HG03175 (cell line): ENCODE data around the gene CSRP1.
A peak's percentile ranks its signal among the peaks of the same experiment; 100 is the strongest.

ENCODE experiments used
- ATAC-seq: cut with Tn5 transposase; IDR thresholded peaks from one replicate; pipeline ENCODE4 v1.9.1; 2021; ENCODE audit warnings: mild to moderate bottlenecking, moderate library complexity; ENCODE audit not compliant: unreplicated experiment

The CSRP1 gene

DNA sequence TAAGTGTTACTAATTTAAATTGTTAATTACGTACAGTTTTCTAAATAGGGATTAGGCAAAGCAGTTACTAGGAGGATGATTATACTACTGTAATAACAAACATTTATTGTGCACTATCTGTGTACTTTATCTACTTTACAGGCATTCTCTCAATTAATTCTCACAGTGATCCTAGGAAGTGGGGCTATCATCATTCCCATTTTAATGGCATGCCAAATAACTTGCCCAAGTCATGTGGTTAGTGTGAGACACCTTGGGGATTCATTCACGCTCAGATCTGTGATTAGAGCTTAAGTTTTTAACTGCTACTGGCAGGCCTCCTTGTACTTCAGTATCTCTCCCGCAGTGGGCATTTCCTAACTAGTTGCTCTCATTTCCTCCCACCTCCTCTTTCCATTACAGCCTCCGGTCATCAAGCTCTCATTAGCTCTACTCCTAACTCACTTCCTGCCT lies 49.4 kb downstream of the CSRP1 start:
- no peak for ATAC-seq

DNA sequence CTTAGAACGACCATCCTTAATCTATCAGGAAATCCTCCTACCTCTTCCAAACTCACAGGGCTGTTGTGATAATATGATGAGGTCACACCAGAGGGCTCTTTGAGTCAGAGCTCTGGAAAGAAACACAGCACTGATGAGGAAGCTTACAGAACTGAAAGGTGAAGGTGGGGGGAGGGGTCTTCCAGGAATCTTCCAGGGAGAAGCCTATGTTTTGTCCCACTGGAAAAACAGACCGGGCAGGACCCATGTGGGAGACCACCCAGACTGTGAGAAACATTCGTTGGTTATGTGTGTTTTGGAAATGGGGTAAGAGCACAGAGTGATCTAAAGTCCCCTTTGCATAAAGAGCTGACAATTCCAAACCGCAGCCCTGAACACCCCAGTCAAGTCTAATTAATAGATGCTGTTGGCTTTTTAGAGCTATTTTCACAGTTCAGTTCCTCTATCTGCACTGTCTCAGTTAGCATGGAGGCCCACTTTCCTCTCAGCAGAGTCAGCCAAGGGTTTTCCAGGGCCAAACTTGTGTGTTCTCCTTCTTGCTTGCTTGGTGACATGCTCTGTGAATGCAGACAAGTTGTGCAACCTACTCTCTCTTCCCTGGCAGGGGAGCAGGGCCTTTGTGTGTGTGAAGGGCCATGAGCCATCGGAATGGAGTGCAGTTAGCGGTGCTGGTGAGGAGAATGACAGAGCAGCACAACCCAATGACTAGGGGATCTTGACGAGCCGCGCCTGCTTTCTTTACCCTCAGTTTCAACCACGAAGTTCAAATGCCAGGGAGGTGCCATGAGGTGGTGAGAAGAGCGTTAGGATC lies 50.2 kb downstream of the CSRP1 start:
- peak; percentile 51 for ATAC-seq

DNA sequence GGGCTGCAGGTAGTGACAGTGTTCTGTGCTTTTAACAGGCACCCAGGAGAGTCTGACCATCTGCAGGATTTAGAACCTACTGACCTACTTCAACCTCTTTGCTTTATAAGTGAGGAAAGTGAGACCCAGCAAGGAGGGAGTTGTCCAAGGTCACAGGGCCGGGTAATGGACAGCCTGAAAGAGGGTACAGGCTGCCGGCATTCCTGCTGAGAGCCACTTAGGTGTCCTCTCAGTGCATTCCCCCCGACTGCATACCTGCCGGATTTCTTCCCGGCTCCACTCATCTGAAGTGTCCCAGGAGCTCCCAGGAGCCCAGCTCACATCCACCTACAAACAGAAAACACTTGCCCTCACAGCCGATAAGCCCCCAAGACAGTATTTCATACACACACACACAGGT lies 51.8 kb downstream of the CSRP1 start:
- ATAC-seq, result no peak

DNA sequence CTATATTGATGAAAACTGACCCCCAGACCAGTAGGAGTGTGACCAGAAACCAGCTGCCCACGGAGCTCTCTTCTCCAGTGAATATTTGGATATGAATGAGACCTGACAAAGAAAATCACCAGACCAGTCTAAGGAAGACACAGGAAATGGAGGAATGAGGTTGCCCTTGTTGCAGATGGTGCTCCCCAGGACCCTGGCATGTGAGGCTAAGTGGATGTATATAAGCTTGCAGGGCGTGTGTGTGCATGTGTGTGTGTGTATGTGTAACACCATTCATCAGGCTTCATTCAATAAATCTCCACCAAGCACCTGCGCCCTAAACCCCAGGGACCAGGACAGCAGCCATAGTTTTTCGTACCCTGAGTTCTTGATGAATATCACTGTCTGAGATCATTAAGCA lies 52.3 kb downstream of the CSRP1 start:
- no peak for ATAC-seq

DNA sequence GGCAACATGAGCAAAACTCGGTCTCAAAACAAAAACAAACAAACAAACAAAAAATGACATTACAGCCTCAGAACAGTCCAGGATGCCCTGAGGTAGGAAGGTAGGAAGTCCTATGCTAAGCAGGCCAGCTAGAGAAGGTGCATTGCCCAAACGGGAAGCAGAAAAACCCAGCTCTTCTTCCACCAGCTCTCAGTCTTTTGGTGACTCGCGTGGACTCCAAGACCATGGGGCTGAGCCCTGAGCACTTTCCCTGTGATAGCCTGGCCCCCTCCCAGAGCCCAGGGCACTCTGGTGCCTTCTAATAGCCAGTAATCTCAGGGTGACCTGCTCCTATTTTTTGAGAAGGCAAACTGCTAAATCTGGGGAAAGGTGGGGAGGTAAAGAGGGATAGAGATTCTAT lies 54.1 kb downstream of the CSRP1 start:
- no peak for ATAC-seq

DNA sequence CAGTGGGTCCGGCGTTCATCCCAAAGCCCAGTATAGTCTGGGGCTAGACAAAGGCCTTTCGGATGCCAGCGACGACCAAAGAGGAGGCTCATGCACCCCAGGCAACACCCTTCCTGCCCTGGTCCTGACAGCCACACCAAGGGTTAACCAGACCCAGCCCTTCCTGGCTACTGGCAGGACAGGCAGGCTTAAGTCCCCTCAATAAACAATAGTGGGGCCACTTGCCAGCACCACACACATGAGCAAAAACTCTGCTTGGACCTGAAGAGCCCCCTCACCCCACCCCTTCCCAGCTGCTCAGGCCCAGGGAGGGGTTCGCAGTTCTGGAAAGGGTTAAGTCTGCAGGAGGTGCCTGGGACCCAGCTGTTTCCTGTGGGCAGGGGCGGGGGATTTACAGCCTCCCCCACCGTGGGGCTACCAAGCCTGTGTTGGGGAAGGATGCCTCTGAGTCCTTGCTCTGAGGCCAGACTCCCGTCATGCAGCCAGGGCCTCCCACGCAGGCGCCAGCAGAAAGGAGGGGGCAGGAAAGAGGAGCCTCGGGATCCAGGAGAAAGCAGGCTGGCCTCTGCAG lies 56.1 kb downstream of the CSRP1 start:
- ATAC-seq, result no peak

DNA sequence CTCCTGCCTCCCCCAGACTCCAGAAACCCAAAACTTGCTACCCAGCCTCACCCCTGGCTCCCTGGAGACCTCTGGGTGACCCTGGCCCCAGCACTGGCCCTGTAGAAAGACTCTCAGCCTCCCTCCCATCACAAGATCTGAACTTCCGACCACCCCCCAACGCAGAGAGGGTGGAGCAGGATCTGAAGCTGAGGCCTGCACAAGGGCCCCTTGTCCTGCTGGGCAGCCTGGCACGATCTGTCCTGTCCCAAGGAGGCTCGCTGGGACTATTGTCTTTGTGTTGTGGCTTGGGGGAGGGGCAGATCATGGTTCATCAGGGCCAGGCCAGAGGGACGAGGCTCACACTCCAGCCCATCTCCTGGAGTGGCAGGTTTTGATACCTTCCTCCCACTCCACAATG lies 57.9 kb downstream of the CSRP1 start:
- ATAC-seq, result no peak

DNA sequence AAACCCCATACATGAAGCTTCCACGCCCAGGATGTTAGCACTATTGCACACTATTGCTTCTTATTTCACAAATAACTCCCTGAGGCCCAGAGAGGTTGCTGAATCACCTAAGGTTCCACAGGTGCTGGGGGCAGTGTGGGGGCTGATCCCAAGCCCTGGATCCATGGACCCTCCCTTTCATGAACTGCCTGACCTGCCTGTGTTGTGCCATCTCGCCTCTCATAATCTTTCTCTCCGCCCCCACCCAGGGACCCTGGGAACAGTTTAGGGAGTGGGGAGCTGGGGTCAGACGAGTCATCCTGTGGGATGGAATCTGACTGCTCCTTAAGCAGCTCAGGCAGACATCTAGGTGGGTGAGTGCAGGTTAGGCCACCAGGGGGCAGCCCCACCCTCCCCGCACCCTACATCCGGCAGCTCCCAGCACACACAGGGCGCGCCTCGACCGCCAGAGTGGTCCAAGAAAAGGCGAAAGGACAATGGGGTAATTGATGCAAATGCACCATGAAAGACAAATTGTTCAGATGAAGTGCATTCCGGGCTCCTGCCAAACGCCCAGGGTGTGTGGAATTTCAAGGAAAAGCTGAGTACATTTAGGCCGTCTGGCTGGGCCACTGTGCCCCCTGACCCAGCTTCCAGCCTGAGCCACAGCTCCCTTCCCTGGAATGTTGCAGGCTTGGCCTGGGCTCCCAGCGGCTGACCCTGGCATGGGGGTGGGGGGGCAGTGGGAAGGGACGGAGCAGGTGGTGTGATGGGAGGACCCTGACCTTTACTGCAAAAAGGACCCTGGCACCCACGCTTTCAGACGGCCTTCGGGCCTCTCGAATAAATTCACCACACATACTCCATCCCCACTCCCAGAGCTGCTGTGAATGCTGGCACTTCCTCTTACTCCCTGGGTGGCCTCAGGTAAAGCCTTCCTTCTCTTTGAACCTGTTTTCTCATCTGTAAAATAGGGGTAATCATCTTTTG lies 58.7 kb downstream of the CSRP1 start:
- ATAC-seq, result peak; percentile 77

DNA sequence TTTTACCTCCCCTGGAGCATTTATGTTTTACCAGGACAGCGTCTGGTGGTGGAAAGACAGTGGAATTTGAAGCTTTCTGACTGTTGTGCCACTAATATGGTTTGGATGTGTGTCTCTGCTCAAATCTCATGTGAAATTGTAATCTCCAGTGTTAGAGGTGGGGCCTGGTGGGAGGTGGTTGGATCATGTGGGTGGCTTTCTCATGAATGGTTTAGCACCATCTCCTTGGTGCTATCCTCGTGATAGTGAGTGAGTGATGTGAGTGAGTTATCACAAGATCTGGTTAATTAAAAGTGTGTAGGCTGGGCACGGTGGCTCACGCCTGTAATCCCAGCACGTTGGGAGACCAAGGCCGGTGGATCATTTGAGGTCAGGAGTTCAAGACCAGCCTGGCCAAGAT lies 61.6 kb downstream of the CSRP1 start:
- no peak for ATAC-seq

DNA sequence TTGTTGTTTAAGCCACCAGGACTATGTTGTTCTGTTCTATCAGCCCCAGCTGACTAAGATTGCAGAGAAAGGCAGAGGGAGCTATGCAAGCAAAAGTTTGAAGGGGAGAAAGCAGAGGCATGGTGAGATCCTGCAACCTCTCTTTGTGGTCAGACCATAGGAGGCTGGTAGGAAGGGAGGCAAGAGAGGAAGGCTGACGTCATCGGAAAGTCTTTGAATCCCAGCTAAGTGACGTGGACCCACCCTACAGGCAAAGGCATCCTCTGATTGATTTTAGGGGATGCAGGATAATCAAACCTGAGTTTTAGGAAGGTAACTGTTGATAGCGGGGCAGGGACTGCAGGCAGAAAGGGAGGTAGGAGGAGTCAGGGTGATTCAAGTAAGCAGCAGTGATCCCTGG lies 62.1 kb downstream of the CSRP1 start:
- no peak for ATAC-seq

DNA sequence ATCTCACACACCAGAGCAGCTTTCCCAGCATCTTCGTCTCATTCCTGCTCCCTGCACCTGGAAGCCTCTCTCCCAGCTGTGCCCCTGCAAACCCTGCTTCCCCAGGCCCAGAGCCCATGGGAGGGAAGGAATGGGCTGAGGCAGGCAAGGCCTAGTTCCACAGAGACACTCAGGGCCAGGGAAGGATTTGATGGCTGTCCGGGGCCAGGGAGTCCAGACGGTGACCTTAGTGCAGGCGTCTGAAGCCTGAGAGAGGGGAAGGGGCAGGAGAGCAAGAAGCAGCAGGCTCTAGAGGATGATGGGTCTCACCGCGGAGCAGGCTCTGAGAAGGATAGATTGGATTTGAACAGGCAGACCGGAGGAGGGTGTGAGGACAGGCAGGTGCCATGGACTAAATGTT lies 63.2 kb downstream of the CSRP1 start:
- ATAC-seq, result no peak

DNA sequence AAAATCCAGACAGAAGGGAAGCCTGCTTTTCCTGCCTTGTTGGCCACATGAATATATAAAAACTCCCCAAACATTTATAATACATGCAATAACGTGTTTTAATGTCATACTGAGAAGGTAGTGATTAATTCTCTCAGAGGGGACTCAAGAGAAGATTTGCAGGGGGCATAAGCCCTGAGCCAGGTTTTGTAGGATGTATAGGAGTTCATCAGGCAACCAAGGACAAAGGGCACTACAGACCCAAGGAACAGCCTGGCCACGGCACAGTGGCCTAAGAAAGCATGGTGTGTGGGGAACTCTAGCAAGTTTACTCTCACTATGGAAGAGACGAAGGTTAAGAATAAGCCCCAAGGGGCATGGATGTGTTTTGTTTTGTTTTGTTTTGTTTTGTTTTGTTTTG lies 70.0 kb downstream of the CSRP1 start:
- ATAC-seq, result no peak

DNA sequence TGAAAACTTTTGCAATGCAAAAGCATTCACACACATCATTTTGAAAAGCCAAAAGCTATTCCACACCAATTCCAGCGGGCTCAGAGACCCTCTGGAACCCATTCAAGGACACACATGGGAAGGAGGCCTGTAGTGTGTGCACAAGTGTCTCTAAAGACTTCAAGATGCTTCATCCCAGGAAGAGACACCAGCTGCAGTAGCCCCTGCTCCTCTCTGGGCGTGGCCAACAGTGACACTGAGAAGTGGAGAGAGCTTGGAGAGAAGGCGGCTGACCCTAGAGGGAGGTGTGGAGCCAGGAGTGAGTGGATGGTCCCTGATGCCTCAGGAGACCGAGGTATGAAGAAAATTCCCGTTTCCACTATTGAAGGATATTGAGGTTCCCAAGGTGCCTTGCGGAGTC lies 70.5 kb downstream of the CSRP1 start:
- no peak for ATAC-seq

DNA sequence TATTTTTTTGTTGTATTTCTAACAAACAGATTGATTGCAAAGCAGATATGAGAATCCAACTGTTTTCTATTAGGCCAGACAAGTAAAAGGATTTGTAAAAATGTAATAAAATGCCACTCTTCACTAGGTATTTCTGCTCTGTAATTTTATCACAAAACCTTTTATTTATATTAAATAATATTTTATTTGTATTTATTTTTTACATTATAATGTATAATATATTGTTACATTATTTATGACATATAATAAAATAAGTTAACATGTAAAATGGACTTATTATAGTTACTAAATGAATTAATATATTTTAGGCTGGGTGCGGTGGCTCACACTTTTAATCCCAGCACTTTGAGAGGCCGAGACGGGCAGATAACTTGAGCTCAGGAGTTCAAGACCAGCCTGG lies 72.7 kb downstream of the CSRP1 start:
- ATAC-seq, result no peak

DNA sequence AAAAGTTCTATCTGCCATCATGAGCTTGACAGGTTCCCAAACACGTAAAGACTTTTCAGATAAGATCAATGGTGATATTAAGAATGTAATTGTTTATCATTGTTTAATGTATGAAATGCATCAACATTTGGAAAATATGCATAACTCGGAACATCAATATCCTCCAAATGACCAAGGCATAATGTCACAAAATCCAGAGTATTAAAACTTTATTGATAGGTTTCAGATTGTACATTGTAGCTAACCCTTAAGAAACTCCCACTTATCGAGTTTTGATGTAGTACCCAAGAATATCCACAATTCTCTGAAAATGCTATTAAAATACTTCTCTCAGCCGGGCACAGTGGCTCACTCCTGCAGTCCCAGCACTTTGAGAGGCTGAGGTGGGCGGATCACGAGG lies 73.3 kb downstream of the CSRP1 start:
- no peak for ATAC-seq
